Neuronal stem cell (in vitro differentiated cells): ENCODE measurements around the gene QRICH2.

Experiments used
- DNase-seq: peaks from one replicate; pipeline ENCODE4 v3.0.0-alpha.2; 2013; ENCODE audit warnings: low spot score
- H2AFZ ChIP-seq: one replicate; pipeline ENCODE4 v1.6.1; 2013; ENCODE audit warnings: mild to moderate bottlenecking, low read length, inconsistent platforms
- H2AK5ac ChIP-seq: 2 replicates; pipeline ENCODE4 v1.6.1; 2013; ENCODE audit warnings: low read depth, mild to moderate bottlenecking, inconsistent platforms, low read length, moderate library complexity, mixed read lengths
- H2BK120ac ChIP-seq: 2 replicates; pipeline ENCODE4 v1.6.1; 2013; ENCODE audit warnings: low read depth, mild to moderate bottlenecking, inconsistent platforms, low read length, moderate library complexity, mixed read lengths
- H2BK12ac ChIP-seq: one replicate; pipeline ENCODE4 v1.6.1; 2013; ENCODE audit warnings: low read length, inconsistent platforms
- H2BK15ac ChIP-seq: 2 replicates; pipeline ENCODE4 v1.6.1; 2013; ENCODE audit warnings: mild to moderate bottlenecking, low read length, inconsistent platforms, mixed read lengths
- H2BK5ac ChIP-seq: one replicate; pipeline ENCODE4 v1.6.1; 2013; ENCODE audit warnings: inconsistent platforms, mild to moderate bottlenecking, low read length, moderate library complexity
- H3K14ac ChIP-seq: one replicate; pipeline ENCODE4 v1.6.1; 2013; ENCODE audit warnings: low read length, inconsistent platforms
- H3K18ac ChIP-seq: 2 replicates; pipeline ENCODE4 v1.6.1; 2013; ENCODE audit warnings: low read length, inconsistent platforms
- H3K23ac ChIP-seq: 2 replicates; pipeline ENCODE4 v1.6.1; 2013; ENCODE audit warnings: low read depth, mild to moderate bottlenecking, mixed read lengths, low read length, inconsistent platforms; ENCODE audit not compliant: poor library complexity
- H3K27ac ChIP-seq: replicated peaks from 3 replicates; pipeline ENCODE4 v1.5.1; 2013; ENCODE audit warnings: low read length, inconsistent platforms
- H3K27me3 ChIP-seq, 3 experiments: 2 replicates each; pipeline ENCODE4 v1.6.1; 2013; ENCODE audit warnings: low read length in 3 of 3, mild to moderate bottlenecking in 2 of 3, inconsistent platforms in 1 of 3, low read depth in 1 of 3, mixed read lengths in 1 of 3, moderate library complexity in 1 of 3; ENCODE audit not compliant: control insufficient read depth in 3 of 3, insufficient read depth in 3 of 3
- H3K36me3 ChIP-seq, 2 donors: replicated peaks in 1 of 2; 2 replicates each; pipeline ENCODE4 v1.6.1; 2013; ENCODE audit warnings: low read length in 2 of 2; ENCODE audit not compliant: control insufficient read depth in 2 of 2, insufficient read depth in 2 of 2
- H3K4ac ChIP-seq: 2 replicates; pipeline ENCODE4 v1.6.1; 2013; ENCODE audit warnings: inconsistent platforms, mild to moderate bottlenecking, low read length, moderate library complexity
- H3K4me1 ChIP-seq, 2 donors: 1 replicate in 1 of 2; 2 replicates in 1 of 2; pipeline ENCODE4 v1.6.1; 2013; ENCODE audit warnings: low read length in 2 of 2, low read depth in 1 of 2; ENCODE audit not compliant: control insufficient read depth in 2 of 2, insufficient read depth in 1 of 2
- H3K4me2 ChIP-seq: one replicate; pipeline ENCODE4 v1.6.1; 2013; ENCODE audit warnings: mild to moderate bottlenecking, low read length, inconsistent platforms; ENCODE audit not compliant: insufficient read depth, poor library complexity, severe bottlenecking
- H3K4me3 ChIP-seq, 2 donors: 2 replicates each; pipeline ENCODE4 v1.5.1; 2013; ENCODE audit warnings: low read length in 2 of 2, mild to moderate bottlenecking in 2 of 2, inconsistent platforms in 1 of 2, moderate library complexity in 1 of 2
- H3K79me1 ChIP-seq: one replicate; pipeline ENCODE4 v1.6.1; 2013; ENCODE audit warnings: low read depth, mild to moderate bottlenecking, inconsistent platforms, low read length, moderate library complexity
- H3K9ac ChIP-seq: one replicate; pipeline ENCODE4 v1.6.1; 2013; ENCODE audit warnings: mild to moderate bottlenecking, low read depth, low read length, inconsistent platforms; ENCODE audit not compliant: poor library complexity
- H3K9me3 ChIP-seq, 2 donors: replicated peaks in 1 of 2; 2 replicates each; pipeline versions ENCODE3 to v1.6.1; 2013; ENCODE audit warnings: low read length in 2 of 2, mild to moderate bottlenecking in 2 of 2, inconsistent platforms in 1 of 2, low read depth in 1 of 2, mixed read lengths in 1 of 2, moderate library complexity in 1 of 2; ENCODE audit not compliant: control insufficient read depth in 2 of 2, insufficient read depth in 1 of 2
- H4K8ac ChIP-seq: one replicate; pipeline ENCODE4 v1.6.1; 2013; ENCODE audit warnings: low read depth, mild to moderate bottlenecking, inconsistent platforms, low read length, moderate library complexity
- H4K91ac ChIP-seq: one replicate; pipeline ENCODE4 v1.6.1; 2013; ENCODE audit warnings: low read length, low read depth, mild to moderate bottlenecking, inconsistent platforms; ENCODE audit not compliant: poor library complexity
- WGBS, 2 donors: extraction: QIAGEN DNeasy Blood & Tissue Kit; methylation state at CpG; one replicate each; pipeline ENCODE4 v1.1.7; 2013; ENCODE audit warnings: missing lambda C conversion rate in 2 of 2, mixed read lengths in 1 of 2; ENCODE audit not compliant: insufficient read length in 2 of 2, insufficient replicate concordance in 1 of 2; ENCODE audit errors: extremely low coverage in 2 of 2; 5-methylcytosine and 5-hydroxymethylcytosine counted together

The QRICH2 gene

DNA sequence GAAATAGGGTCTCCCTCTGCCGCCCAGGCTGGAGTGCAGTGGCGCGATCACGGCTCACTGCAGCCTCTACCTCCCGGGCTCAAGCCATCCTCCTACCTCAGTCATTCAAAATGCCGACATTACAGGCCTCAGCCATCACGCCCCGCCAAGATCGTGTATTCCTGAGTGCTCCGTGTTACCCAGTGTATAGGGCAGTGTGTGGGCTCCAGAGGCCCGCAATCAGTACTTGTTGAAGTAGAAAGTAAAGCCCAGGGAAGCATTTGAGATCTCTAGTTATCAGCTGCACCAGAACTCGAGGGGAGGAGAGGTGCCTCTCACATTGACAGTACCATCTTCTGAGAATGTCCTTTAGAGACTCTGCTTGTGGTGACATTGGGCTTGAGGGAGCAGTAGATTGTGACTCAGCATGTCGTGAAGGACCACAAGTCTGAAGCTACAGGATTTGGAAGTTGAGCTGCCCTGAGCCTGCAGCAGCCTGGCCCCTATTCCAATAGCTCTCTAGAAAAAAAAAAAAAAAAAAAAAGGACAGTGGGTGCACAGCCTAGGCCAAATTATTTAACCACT is 46.8 kb upstream of the QRICH2 start:
- Histone ChIP-seq H3K36me3 (peaks cover 0 to 6% of the 10 kb centered on the region in 2 donors), H2BK120ac (no peak overlapping the region), H3K23ac (no peak overlapping the region), H3K4ac (no peak overlapping the region), H4K8ac (no peak overlapping the region), H3K79me1 (peaks cover 3% of the 10 kb centered on the region), H3K4me2 (no peak overlapping the region), H2BK15ac (no peak overlapping the region), H4K91ac (no peak overlapping the region), H3K27ac (no peak overlapping the region), H3K27me3 (peaks cover 0 to 2% (median 0%) of the 10 kb centered on the region in 3 experiments), H2BK5ac (no peak overlapping the region), H2AFZ (peak overlapping the region; percentile 83), H3K18ac (no peak overlapping the region), H3K4me1 (peaks cover 6% of the 10 kb centered on the region in 2 donors), H3K14ac (no peak overlapping the region), H2AK5ac (no peak overlapping the region), H3K9me3 (no peaks in the 10 kb centered on the region), H2BK12ac (no peak overlapping the region), H3K9ac (no peak overlapping the region), H3K4me3 (peak overlapping the region in 1 of 2 donors; percentile 87)
- no CpG with 5 or more reads among the region's 13 CpGs for WGBS, 2 donors
- no peak for DNase-seq

DNA sequence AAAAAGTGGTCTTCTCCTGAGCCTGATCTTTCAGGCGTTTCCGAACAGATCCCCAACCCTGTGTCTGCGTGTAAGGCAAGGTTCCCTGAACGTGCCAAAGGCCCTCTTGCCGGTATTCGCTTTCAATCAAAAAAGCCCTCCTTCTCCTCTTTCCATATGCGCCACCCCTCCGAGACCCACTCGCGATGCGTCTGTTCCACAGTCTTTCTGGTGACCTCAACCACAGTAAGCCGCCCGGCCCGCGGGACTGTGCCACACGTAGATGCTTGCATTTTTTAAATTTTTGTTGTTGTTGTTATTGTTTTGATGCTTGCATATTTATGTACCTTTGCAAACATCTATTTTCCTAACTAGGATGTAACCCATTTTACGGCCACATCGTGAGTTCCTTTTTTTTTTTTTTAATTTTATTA is 46.2 kb upstream of the QRICH2 start:
- DNase-seq, result no peak
- Histone ChIP-seq H3K27ac (peak overlapping the region; percentile 41), H2AK5ac (no peak overlapping the region), H2BK5ac (no peak overlapping the region), H3K9me3 (no peaks in the 10 kb centered on the region), H3K18ac (peak overlapping the region; percentile 86), H3K14ac (peak overlapping the region; percentile 76), H3K4ac (no peak overlapping the region), H3K23ac (no peak overlapping the region), H4K8ac (no peak overlapping the region), H2BK15ac (peak overlapping the region; percentile 77), H3K4me3 (peak overlapping the region; percentile 70 to 87), H3K4me2 (peak overlapping the region; percentile 98), H2BK120ac (no peak overlapping the region), H2BK12ac (no peak overlapping the region), H3K36me3 (peaks cover 0 to 6% of the 10 kb centered on the region in 2 donors), H4K91ac (no peak overlapping the region), H3K9ac (peak overlapping the region; percentile 87), H3K4me1 (peaks cover 6% of the 10 kb centered on the region in 2 donors), H3K79me1 (peaks cover 3% of the 10 kb centered on the region), H2AFZ (peak overlapping the region; percentile 93), H3K27me3 (peaks cover 0 to 2% (median 0%) of the 10 kb centered on the region in 3 experiments)
- no CpG with 5 or more reads among the region's 18 CpGs for WGBS, 2 donors

- WGBS, 2 donors, result no CpG with 5 or more reads among the region's 75 CpGs
- peaks cover 0 to 2% (median 0%) of the 10 kb centered on the region in 3 experiments for H3K27me3 ChIP-seq
Observed at GRCh38 chr17:76353599-76354316, 45.7 kb upstream of the QRICH2 start, which contains the start of gene PRPSAP1. Gene PRPSAP1, minus strand, starts transcription at chr17:76353916. Its CDS starts 213 bp downstream, at chr17:76353703.

More at GRCh38 chr17:76353599-76354316, 45.7 kb upstream of the QRICH2 start, which contains the start of gene PRPSAP1:
- Histone ChIP-seq H3K23ac (peak within 1 kb of the TSS; percentile 99), H2BK120ac (no peak within 1 kb of the TSS), H3K4me1 (peaks cover 6% of the 10 kb centered on the region in 2 donors), H3K4me3 (peak within 1 kb of the TSS; percentile 87 to 92), H2BK5ac (peak within 1 kb of the TSS; percentile 94), H2AK5ac (peak within 1 kb of the TSS; percentile 48), H2BK15ac (peak within 1 kb of the TSS; percentile 96), H3K9me3 (no peaks in the 10 kb centered on the region), H3K27ac (peak within 1 kb of the TSS; percentile 79), H3K79me1 (peaks cover 3% of the 10 kb centered on the region), H3K36me3 (peaks cover 0 to 9% of the 10 kb centered on the region in 2 donors), H2BK12ac (no peak within 1 kb of the TSS), H3K4me2 (peak within 1 kb of the TSS; percentile 98), H4K8ac (no peak within 1 kb of the TSS), H4K91ac (no peak within 1 kb of the TSS), H2AFZ (peak within 1 kb of the TSS; percentile 93), H3K4ac (peak within 1 kb of the TSS; percentile 76), H3K18ac (peak within 1 kb of the TSS; percentile 96), H3K14ac (peak within 1 kb of the TSS; percentile 97), H3K9ac (peak within 1 kb of the TSS; percentile 87)
- peak; percentile 92 for DNase-seq
